Endothelial cell of umbilical vein (primary cell): Measurements from ENCODE around the gene ITFG1.

Experiments
- EZH2 ChIP-seq: IDR thresholded peaks from 2 replicates; pipeline ENCODE4 v1.6.1; 2012; ENCODE audit warnings: borderline replicate concordance, low read depth, mild to moderate bottlenecking, moderate library complexity, low read length, inconsistent platforms; ENCODE audit not compliant: severe bottlenecking
- FOS ChIP-seq: IDR thresholded peaks from 2 replicates; pipeline ENCODE4 v1.6.1; 2011; ENCODE audit warnings: mild to moderate bottlenecking, low read length, moderate library complexity, borderline replicate concordance; ENCODE audit not compliant: insufficient read depth
- GATA2 ChIP-seq: IDR thresholded peaks from 2 replicates; pipeline ENCODE4 v1.7.0; 2011; ENCODE audit warnings: low read depth, mild to moderate bottlenecking, moderate library complexity, mixed read lengths, low read length; ENCODE audit not compliant: insufficient read length, insufficient read depth
- JUN ChIP-seq: IDR thresholded peaks from 2 replicates; pipeline ENCODE4 v1.6.1; 2011; ENCODE audit warnings: borderline replicate concordance, low read depth; ENCODE audit not compliant: insufficient read length, insufficient read depth
- MYC ChIP-seq: IDR thresholded peaks from one replicate; pipeline ENCODE4 v1.6.1; 2011; ENCODE audit warnings: mild to moderate bottlenecking, low read depth, low read length
- POLR2A ChIP-seq: IDR thresholded peaks from 2 replicates; pipeline ENCODE4 v1.6.1; 2012; ENCODE audit warnings: low read depth, mild to moderate bottlenecking, control low read depth, low read length
- POLR2AphosphoS5 ChIP-seq: IDR thresholded peaks from 2 replicates; pipeline ENCODE4 v1.6.1; 2012; ENCODE audit warnings: low read depth, mild to moderate bottlenecking, control low read depth, low read length, moderate library complexity; ENCODE audit not compliant: insufficient read depth
- TF ChIP-seq, protein P1 (sequence below), 2 donors: IDR thresholded peaks; 1 replicate in 1 of 2; 2 replicates in 1 of 2; pipeline ENCODE4 v1.5.1; 2011; ENCODE audit warnings: low read length in 2 of 2, mild to moderate bottlenecking in 2 of 2, moderate library complexity in 2 of 2, control low read depth in 1 of 2, inconsistent platforms in 1 of 2, low read depth in 1 of 2; ENCODE audit not compliant: insufficient read depth in 1 of 2; ENCODE audit errors: extremely low read depth in 1 of 2
- TF ChIP-seq, protein P2 (sequence below): IDR thresholded peaks from 2 replicates; pipeline ENCODE4 v1.6.1; 2011; ENCODE audit not compliant: insufficient read depth, insufficient read length

DNA sequence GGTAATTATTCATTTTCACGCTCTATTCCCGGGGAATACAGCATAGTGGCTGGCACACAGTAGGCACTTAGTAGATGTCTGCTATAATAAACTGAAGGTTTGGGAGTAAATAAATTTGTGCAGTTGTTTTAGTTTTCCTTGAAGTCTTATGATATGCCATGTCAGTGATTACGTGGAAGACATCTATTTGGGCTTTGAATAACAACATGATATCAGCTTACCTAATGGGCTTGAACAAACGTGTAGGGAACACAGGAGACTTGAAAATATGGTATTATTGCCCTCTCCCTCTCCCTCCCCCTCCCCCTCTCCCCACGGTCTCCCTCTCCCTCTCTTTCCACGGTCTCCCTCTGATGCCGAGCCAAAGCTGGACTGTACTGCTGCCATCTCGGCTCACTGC is 280.8 kb downstream of the ITFG1 start:
- TF ChIP-seq FOS (no peak), POLR2A (no peak), MYC (no peak), POLR2AphosphoS5 (no peak), EZH2 (no peak), GATA2 (no peak), JUN (no peak)
- TF ChIP-seq, protein P1, sequence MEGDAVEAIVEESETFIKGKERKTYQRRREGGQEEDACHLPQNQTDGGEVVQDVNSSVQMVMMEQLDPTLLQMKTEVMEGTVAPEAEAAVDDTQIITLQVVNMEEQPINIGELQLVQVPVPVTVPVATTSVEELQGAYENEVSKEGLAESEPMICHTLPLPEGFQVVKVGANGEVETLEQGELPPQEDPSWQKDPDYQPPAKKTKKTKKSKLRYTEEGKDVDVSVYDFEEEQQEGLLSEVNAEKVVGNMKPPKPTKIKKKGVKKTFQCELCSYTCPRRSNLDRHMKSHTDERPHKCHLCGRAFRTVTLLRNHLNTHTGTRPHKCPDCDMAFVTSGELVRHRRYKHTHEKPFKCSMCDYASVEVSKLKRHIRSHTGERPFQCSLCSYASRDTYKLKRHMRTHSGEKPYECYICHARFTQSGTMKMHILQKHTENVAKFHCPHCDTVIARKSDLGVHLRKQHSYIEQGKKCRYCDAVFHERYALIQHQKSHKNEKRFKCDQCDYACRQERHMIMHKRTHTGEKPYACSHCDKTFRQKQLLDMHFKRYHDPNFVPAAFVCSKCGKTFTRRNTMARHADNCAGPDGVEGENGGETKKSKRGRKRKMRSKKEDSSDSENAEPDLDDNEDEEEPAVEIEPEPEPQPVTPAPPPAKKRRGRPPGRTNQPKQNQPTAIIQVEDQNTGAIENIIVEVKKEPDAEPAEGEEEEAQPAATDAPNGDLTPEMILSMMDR (IDR thresholded peaks at IDR 0.05; ENCODE audit: extremely low read depth in 1 of 2, insufficient read depth in 1 of 2, low read depth in 1 of 2, low read length in 2 of 2) = no peak
- TF ChIP-seq, protein P2, sequence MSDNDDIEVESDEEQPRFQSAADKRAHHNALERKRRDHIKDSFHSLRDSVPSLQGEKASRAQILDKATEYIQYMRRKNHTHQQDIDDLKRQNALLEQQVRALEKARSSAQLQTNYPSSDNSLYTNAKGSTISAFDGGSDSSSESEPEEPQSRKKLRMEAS = no peak
